Mammary epithelial cell (primary cell): Measurements from ENCODE around the gene TBX19.

Experiments used
- EZH2 ChIP-seq: IDR thresholded peaks from 2 replicates; pipeline ENCODE4 v1.6.1; 2012; ENCODE audit warnings: low read length, inconsistent platforms, borderline replicate concordance
- TF ChIP-seq, protein P1 (sequence below), 2 donors: IDR thresholded peaks in 1 of 2; conservative IDR thresholded peaks in 1 of 2; 2 replicates each; pipeline ENCODE4 v1.5.1; 2011 to 2012; ENCODE audit warnings: inconsistent platforms in 2 of 2, low read length in 2 of 2, mild to moderate bottlenecking in 2 of 2, control low read depth in 1 of 2, low read depth in 1 of 2; ENCODE audit not compliant: insufficient read depth in 1 of 2; ENCODE audit errors: extremely low read depth in 1 of 2

DNA sequence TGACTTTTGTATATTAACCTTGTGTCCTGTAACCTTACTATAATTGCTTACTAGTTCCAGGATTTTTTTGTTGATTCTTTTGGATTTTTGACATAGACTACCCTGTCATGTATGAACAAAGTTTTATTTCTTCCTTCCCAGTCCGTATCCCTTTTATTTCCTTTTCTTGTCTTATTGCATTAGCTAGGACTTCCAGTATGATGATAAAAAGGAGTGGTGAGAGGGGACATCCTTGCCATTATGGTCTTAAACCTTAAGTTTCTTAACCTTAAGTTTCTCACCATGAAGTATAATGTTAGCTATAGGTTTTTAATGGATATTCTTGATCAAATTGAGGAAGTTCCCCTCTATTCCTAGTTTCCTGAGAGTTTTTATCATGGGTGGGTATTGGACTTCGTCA is 24.5 kb upstream of the TBX19 start:
- TF ChIP-seq, protein P1, sequence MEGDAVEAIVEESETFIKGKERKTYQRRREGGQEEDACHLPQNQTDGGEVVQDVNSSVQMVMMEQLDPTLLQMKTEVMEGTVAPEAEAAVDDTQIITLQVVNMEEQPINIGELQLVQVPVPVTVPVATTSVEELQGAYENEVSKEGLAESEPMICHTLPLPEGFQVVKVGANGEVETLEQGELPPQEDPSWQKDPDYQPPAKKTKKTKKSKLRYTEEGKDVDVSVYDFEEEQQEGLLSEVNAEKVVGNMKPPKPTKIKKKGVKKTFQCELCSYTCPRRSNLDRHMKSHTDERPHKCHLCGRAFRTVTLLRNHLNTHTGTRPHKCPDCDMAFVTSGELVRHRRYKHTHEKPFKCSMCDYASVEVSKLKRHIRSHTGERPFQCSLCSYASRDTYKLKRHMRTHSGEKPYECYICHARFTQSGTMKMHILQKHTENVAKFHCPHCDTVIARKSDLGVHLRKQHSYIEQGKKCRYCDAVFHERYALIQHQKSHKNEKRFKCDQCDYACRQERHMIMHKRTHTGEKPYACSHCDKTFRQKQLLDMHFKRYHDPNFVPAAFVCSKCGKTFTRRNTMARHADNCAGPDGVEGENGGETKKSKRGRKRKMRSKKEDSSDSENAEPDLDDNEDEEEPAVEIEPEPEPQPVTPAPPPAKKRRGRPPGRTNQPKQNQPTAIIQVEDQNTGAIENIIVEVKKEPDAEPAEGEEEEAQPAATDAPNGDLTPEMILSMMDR (conservative IDR thresholded peaks at IDR 0.05 in 1 of 2, IDR thresholded peaks at IDR 0.05 in 1 of 2; ENCODE audit: extremely low read depth in 1 of 2, insufficient read depth in 1 of 2, low read depth in 1 of 2, low read length in 2 of 2) = no peak
- TF ChIP-seq EZH2 = no peak
